ENCODE data around the gene GPR156. TPM values are rescaled to one million over a fixed set of nuclear protein-coding genes. Genes with fewer than 3 reads are reported as not detected.

The GPR156 gene
- total and polyA plus RNA-seq, 9 of the 15 experiments (the other 6 are each of a cell fraction or from before 2014, with no cell fraction given) = 0.07 to 0.14 (median 0.12) TPM; not detected in 5

- H3K27me3 ChIP-seq (ENCODE audit: control insufficient read depth in 2 of 2, insufficient read depth in 2 of 2, low read length in 2 of 2) = no peaks in the 10 kb centered on the region
- H3K4me1 ChIP-seq (replicated peaks in 1 of 2; ENCODE audit: control insufficient read depth in 2 of 2, insufficient read depth in 2 of 2, low read length in 2 of 2) = 0 out of 5 replicates have a peak, but pooled peaks cover 0 to 4% of the 10 kb centered on the region in 2 experiments
- no peaks in the 10 kb centered on the region for H3K36me3 ChIP-seq (ENCODE audit: control insufficient read depth, insufficient read depth, low read length)
- ATAC-seq (no peak), DNase-seq (ENCODE audit: extremely low read depth in 1 of 4, low spot score in 3 of 4) (no peak), FAIRE-seq (no peak)
- H3K9me3 ChIP-seq (replicated peaks; ENCODE audit: control insufficient read depth, insufficient read depth, low read depth, low read length) = no peaks in the 10 kb centered on the region
- H3K79me2 ChIP-seq (ENCODE audit: control insufficient read depth, insufficient read depth, low read length) = no peaks in the 10 kb centered on the region
- in situ Hi-C loops (cut with MboI) (no loop called here), intact Hi-C loops (cut with micrococcal nuclease) (no loop called here)
- H4K20me1 ChIP-seq (replicated peaks; ENCODE audit: control insufficient read depth, insufficient read depth, low read length) = no peaks in the 10 kb centered on the region
- H3K27ac ChIP-seq (ENCODE audit: extremely low read depth, low read depth, low read length) = no peak overlapping the region
- H2AFZ ChIP-seq (ENCODE audit: low read depth, low read length) = no peak overlapping the region
- POLR2A ChIA-PET = no interaction called here
- no peak overlapping the region for H3K4me2 ChIP-seq (ENCODE audit: insufficient read depth, low read length)
- no TSS peak for BruUV-seq (replicated peaks)
- no peak overlapping the region for H3K4me3 ChIP-seq
- no peak overlapping the region for H3K9ac ChIP-seq (ENCODE audit: insufficient read depth in 1 of 2, low read depth in 2 of 2, low read length in 2 of 2)
- no peak for TF ChIP-seq HIVEP1 (CRISPR knock-in tag; IDR thresholded peaks at IDR 0.05)
- no peak for TF ChIP-seq DACH1 (IDR thresholded peaks at IDR 0.05; ENCODE audit: partially characterized antibody)
- no peak for TF ChIP-seq NKRF (IDR thresholded peaks at IDR 0.05; ENCODE audit: borderline replicate concordance)
- TF ChIP-seq SMARCA4 (IDR thresholded peaks at IDR 0.05) = no peak
- no peak for TF ChIP-seq GMEB1 (CRISPR knock-in tag; IDR thresholded peaks at IDR 0.05)
- no peak for TF ChIP-seq ZNF165 (CRISPR knock-in tag; IDR thresholded peaks at IDR 0.05; ENCODE audit: borderline replicate concordance)
- no peak for TF ChIP-seq BDP1 (IDR thresholded peaks at IDR 0.05; ENCODE audit: insufficient read depth, insufficient read length)
- TF ChIP-seq, protein P1, sequence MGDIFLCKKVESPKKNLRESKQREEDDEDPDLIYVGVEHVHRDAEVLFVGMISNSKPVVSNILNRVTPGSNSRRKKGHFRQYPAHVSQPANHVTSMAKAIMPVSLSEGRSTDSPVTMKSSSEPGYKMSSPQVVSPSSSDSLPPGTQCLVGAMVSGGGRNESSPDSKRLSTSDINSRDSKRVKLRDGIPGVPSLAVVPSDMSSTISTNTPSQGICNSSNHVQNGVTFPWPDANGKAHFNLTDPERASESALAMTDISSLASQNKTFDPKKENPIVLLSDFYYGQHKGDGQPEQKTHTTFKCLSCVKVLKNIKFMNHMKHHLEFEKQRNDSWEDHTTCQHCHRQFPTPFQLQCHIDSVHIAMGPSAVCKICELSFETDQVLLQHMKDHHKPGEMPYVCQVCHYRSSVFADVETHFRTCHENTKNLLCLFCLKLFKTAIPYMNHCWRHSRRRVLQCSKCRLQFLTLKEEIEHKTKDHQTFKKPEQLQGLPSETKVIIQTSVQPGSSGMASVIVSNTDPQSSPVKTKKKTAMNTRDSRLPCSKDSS (IDR thresholded peaks at IDR 0.05; ENCODE audit: low read depth, partially characterized antibody) = no peak
- no peak for TF ChIP-seq TCFL5 (CRISPR knock-in tag; conservative IDR thresholded peaks at IDR 0.05)
- TF ChIP-seq CCNT2 (IDR thresholded peaks at IDR 0.05; ENCODE audit: borderline replicate concordance, extremely low read depth, insufficient read length, low read depth, low read length) = no peak
- TF ChIP-seq CAMTA2 (CRISPR knock-in tag; conservative IDR thresholded peaks at IDR 0.05) = no peak
- no peak for TF ChIP-seq ZNF143 (CRISPR knock-in tag; IDR thresholded peaks at IDR 0.05)
- no peak for TF ChIP-seq ZNF197 (CRISPR knock-in tag; IDR thresholded peaks at IDR 0.05; ENCODE audit: low read depth)
- no peaks in the 10 kb centered on the region for H3K9me1 ChIP-seq (ENCODE audit: control insufficient read depth, insufficient read depth, low read length)
- CTCF ChIA-PET (ENCODE audit: low intra/inter-chr PET ratio) = no interaction called here
These were observed 129.9 kb downstream of the GPR156 start for GRCh38 chr3:120155108-120155507.

Measured in K562 (cell line).